ENCODE data around the gene TMCC3. TPM values are rescaled to one million over a fixed set of nuclear protein-coding genes. Genes with fewer than 3 reads are reported as not detected.

The TMCC3 gene
- total RNA-seq, 1 experiment from 2014 or later = 0.92 TPM

GRCh38 chr12:94638521-94638920, 11.8 kb downstream of the TMCC3 start:
- BruUV-seq (replicated peaks) = no TSS peak
- POLR2A ChIA-PET = no interaction called here
- Histone ChIP-seq H3K27ac (ENCODE audit: low read length) (no peak overlapping the region), H3K4me1 (ENCODE audit: control insufficient read depth, insufficient read depth, low read length) (no peaks in the 10 kb centered on the region), H3K4me3 (ENCODE audit: low read depth in 2 of 2, low read length in 2 of 2) (no peak overlapping the region), H3K27me3 (ENCODE audit: control insufficient read depth, insufficient read depth, low read length) (no peaks in the 10 kb centered on the region), H3K36me3 (ENCODE audit: control insufficient read depth, insufficient read depth, low read length) (no peaks in the 10 kb centered on the region), H3K9me3 (ENCODE audit: control insufficient read depth, insufficient read depth, low read depth, low read length) (no peaks in the 10 kb centered on the region)
- CTCF ChIA-PET = no interaction called here
- in situ Hi-C loops (cut with HindIII; ENCODE audit: low pct_unique_long_range_greater_than_20kb, low sequenced_read_pairs) = no loop called here
- no peak for TF ChIP-seq SIN3A (IDR thresholded peaks at IDR 0.05; ENCODE audit: borderline replicate concordance, insufficient read depth, low read depth, low read length)
- TF ChIP-seq REST (IDR thresholded peaks at IDR 0.05; ENCODE audit: insufficient read depth in 1 of 2, low read depth in 2 of 2, low read length in 1 of 2) = no peak
- TF ChIP-seq CTCF (IDR thresholded peaks at IDR 0.05) = no peak
- TF ChIP-seq POLR2AphosphoS5 (IDR thresholded peaks at IDR 0.05; ENCODE audit: low read depth, low read length) = no peak
- no peak for TF ChIP-seq TCF7L2 (IDR thresholded peaks at IDR 0.05; ENCODE audit: low read depth, low read length)
- intact Hi-C loops (cut with micrococcal nuclease; ENCODE audit: unreplicated experiment) = no loop called here
- DNase-seq (ENCODE audit: low read depth, low spot score) = no peak
- no peak for ATAC-seq

GRCh38 chr12:94637390-94638113, 12.8 kb downstream of the TMCC3 start:
- Histone ChIP-seq H3K4me1 (ENCODE audit: control insufficient read depth, insufficient read depth, low read length) (no peaks in the 10 kb centered on the region), H3K36me3 (ENCODE audit: control insufficient read depth, insufficient read depth, low read length) (no peaks in the 10 kb centered on the region), H3K27me3 (ENCODE audit: control insufficient read depth, insufficient read depth, low read length) (no peaks in the 10 kb centered on the region), H3K9me3 (ENCODE audit: control insufficient read depth, insufficient read depth, low read depth, low read length) (no peaks in the 10 kb centered on the region), H3K4me3 (ENCODE audit: low read depth in 2 of 2, low read length in 2 of 2) (no peak overlapping the region), H3K27ac (ENCODE audit: low read length) (no peak overlapping the region)
- intact Hi-C loops (cut with micrococcal nuclease; ENCODE audit: unreplicated experiment) (no loop called here), in situ Hi-C loops (cut with HindIII; ENCODE audit: low pct_unique_long_range_greater_than_20kb, low sequenced_read_pairs) (no loop called here)
- DNase-seq (ENCODE audit: low read depth, low spot score) (no peak), ATAC-seq (no peak)
- CTCF ChIA-PET = no interaction called here
- POLR2A ChIA-PET = no interaction called here
- no peak for TF ChIP-seq POLR2AphosphoS5 (IDR thresholded peaks at IDR 0.05; ENCODE audit: low read depth, low read length)
- no peak for TF ChIP-seq REST (IDR thresholded peaks at IDR 0.05; ENCODE audit: insufficient read depth in 1 of 2, low read depth in 2 of 2, low read length in 1 of 2)
- no peak for TF ChIP-seq TCF7L2 (IDR thresholded peaks at IDR 0.05; ENCODE audit: low read depth, low read length)
- no peak for TF ChIP-seq CTCF (IDR thresholded peaks at IDR 0.05)
- TF ChIP-seq SIN3A (IDR thresholded peaks at IDR 0.05; ENCODE audit: borderline replicate concordance, insufficient read depth, low read depth, low read length) = no peak
- no TSS peak for BruUV-seq (replicated peaks)

Measured in Panc1 (cell line).